Thoracic aorta (tissue), 2 donors: ENCODE data around the gene C2orf92. TPM values are rescaled to one million over a fixed set of nuclear protein-coding genes. Genes with fewer than 3 reads are reported as not detected.

Experiments used
- ATAC-seq: fragments of 150-250 bp; one replicate; pipeline ENCODE4 v1.8.0; 2017; ENCODE audit warnings: low read depth; ENCODE audit not compliant: insufficient number of reproducible peaks, low FRiP score
- DNase-seq: peaks from one replicate; pipeline ENCODE4 v3.0.0-alpha.2; 2020; ENCODE audit warnings: low spot score
- H3K27ac ChIP-seq, 2 donors: fragments of 200-600 bp; sonication (generic); 1 replicate in 1 of 2; 2 replicates in 1 of 2; pipeline ENCODE4 v1.5.1; 2016; ENCODE audit warnings: mild to moderate bottlenecking in 2 of 2, moderate library complexity in 2 of 2
- H3K27me3 ChIP-seq: fragments of 200-600 bp; sonication (generic); replicated peaks from 2 replicates; pipeline ENCODE4 v1.6.0; 2016; ENCODE audit warnings: mild to moderate bottlenecking; ENCODE audit not compliant: insufficient read depth
- H3K36me3 ChIP-seq: fragments of 200-600 bp; sonication (generic); one replicate; pipeline ENCODE4 v1.5.1; 2016
- H3K4me1 ChIP-seq, 2 donors: fragments of 200-600 bp; sonication (generic); 1 replicate in 1 of 2; 2 replicates in 1 of 2; pipeline versions ENCODE4 v1.5.1 to v1.6.0; 2016; ENCODE audit warnings: low read depth in 2 of 2, mild to moderate bottlenecking in 1 of 2; ENCODE audit not compliant: control insufficient read depth in 1 of 2
- H3K4me3 ChIP-seq: fragments of 200-600 bp; sonication (generic); 2 replicates; pipeline ENCODE4 v1.5.1; 2016; ENCODE audit warnings: mild to moderate bottlenecking
- H3K9me3 ChIP-seq: fragments of 200-600 bp; sonication (generic); 2 replicates; pipeline ENCODE4 v1.5.1; 2016
- total RNA-seq, 2 donors: library from RNA; depleted of rRNA; stranded (reverse); fragments of >200 nt; gene quantifications; one replicate each; pipeline versions ENCODE4 v1.1.0 to v1.2.3, GENCODE V29; 2016
- TF ChIP-seq, protein P1 (sequence below): fragments of 200-600 bp; sonication (generic); IDR thresholded peaks from one replicate; pipeline ENCODE4 v1.5.1; 2019; ENCODE audit warnings: antibody characterized with exemption

The C2orf92 gene
- total RNA-seq, 2 donors from 2014 or later = 13.7 to 32.0 TPM

- Histone ChIP-seq H3K27me3 (no peaks in the 10 kb centered on the region), H3K36me3 (no peaks in the 10 kb centered on the region), H3K4me1 (peaks cover 0 to 1% of the 10 kb centered on the region in 2 donors), H3K9me3 (peaks cover 9% of the 10 kb centered on the region), H3K4me3 (no peak overlapping the region), H3K27ac (no peak overlapping the region)
- ATAC-seq = no peak
- TF ChIP-seq, protein P1, sequence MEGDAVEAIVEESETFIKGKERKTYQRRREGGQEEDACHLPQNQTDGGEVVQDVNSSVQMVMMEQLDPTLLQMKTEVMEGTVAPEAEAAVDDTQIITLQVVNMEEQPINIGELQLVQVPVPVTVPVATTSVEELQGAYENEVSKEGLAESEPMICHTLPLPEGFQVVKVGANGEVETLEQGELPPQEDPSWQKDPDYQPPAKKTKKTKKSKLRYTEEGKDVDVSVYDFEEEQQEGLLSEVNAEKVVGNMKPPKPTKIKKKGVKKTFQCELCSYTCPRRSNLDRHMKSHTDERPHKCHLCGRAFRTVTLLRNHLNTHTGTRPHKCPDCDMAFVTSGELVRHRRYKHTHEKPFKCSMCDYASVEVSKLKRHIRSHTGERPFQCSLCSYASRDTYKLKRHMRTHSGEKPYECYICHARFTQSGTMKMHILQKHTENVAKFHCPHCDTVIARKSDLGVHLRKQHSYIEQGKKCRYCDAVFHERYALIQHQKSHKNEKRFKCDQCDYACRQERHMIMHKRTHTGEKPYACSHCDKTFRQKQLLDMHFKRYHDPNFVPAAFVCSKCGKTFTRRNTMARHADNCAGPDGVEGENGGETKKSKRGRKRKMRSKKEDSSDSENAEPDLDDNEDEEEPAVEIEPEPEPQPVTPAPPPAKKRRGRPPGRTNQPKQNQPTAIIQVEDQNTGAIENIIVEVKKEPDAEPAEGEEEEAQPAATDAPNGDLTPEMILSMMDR = no peak
- DNase-seq = no peak
Measured at GRCh38 chr2:97733341-97734035, 64.0 kb downstream of the C2orf92 start.

DNA sequence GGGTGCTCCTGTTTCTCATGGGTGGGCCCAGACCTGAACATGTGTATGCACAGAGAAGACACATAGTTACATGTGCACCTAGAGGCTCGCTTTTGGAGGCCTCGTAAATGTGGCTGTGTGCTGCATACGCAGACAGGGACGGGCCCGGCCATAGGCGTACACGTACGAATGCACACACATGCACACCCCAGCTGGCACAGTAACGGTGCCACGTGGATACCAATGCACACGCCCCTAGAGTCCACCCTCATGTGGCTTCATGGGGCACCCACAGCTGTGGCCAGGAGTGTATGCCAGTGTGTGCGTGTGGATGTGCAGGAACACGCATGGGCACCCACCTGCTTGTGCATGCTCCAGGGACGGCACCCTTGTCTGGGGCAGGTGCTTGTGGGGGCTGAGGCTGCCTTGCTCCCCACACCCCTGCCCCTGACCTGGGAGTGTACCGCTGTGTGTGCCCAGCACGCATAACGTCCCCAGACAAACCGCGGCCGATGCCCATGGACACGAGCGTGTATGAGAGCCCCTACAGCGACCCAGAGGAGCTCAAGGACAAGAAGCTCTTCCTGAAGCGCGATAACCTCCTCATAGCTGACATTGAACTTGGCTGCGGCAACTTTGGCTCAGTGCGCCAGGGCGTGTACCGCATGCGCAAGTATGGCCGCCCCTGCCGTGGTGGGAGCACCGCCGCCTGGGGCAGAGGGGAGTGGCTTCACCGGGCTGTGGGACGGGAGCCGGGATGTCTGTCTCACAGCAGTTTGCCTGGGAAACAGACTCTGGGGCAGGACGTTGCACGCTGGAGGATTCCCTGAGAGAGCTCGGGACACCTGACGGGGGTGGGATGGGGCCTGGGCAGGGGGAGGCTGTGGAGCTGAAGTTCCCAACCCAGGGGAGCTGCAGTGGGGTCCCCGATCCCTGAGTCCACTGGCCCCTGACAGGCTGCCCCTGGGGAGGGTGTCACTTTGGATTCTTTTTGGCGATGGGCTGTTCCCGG, 64.8 kb downstream of the C2orf92 start:
- Histone ChIP-seq H3K4me1 (no peaks in the 10 kb centered on the region), H3K27ac (no peak overlapping the region), H3K4me3 (no peak overlapping the region), H3K36me3 (no peaks in the 10 kb centered on the region), H3K27me3 (no peaks in the 10 kb centered on the region), H3K9me3 (peaks cover 9% of the 10 kb centered on the region)
- DNase-seq (no peak), ATAC-seq (no peak)
- TF ChIP-seq, protein P1 = no peak

DNA sequence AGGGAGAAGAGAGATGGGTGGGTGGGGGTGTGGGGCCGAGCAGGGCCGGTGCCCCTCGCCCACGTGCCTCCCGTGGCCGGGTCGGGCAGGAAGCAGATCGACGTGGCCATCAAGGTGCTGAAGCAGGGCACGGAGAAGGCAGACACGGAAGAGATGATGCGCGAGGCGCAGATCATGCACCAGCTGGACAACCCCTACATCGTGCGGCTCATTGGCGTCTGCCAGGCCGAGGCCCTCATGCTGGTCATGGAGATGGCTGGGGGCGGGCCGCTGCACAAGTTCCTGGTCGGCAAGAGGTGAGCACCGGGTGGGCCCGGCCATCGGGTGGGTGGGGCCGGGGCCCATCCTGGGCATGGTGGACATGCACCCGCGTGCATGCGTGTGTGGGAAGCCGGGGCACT, 65.6 kb downstream of the C2orf92 start:
- no peak for ATAC-seq
- TF ChIP-seq, protein P1 = no peak
- Histone ChIP-seq H3K4me3 (no peak overlapping the region), H3K27me3 (no peaks in the 10 kb centered on the region), H3K4me1 (no peaks in the 10 kb centered on the region), H3K27ac (no peak overlapping the region), H3K36me3 (no peaks in the 10 kb centered on the region), H3K9me3 (peaks cover 3% of the 10 kb centered on the region)
- DNase-seq = no peak

GRCh38 chr2:97736185-97736584, 66.7 kb downstream of the C2orf92 start:
- Histone ChIP-seq H3K4me3 (no peak overlapping the region), H3K9me3 (no peaks in the 10 kb centered on the region), H3K27ac (no peak overlapping the region), H3K27me3 (no peaks in the 10 kb centered on the region), H3K36me3 (no peaks in the 10 kb centered on the region), H3K4me1 (no peaks in the 10 kb centered on the region)
- no peak for DNase-seq
- no peak for ATAC-seq
- TF ChIP-seq, protein P1 = no peak

- no peak overlapping the region for H3K4me3 ChIP-seq
- H3K36me3 ChIP-seq = no peaks in the 10 kb centered on the region
- no peak for ATAC-seq
- DNase-seq = no peak
- H3K27ac ChIP-seq = no peak overlapping the region
- H3K27me3 ChIP-seq = no peaks in the 10 kb centered on the region
- TF ChIP-seq, protein P1 = no peak
- H3K4me1 ChIP-seq = no peaks in the 10 kb centered on the region
- no peaks in the 10 kb centered on the region for H3K9me3 ChIP-seq
Measured at GRCh38 chr2:97736608-97737330, 67.3 kb downstream of the C2orf92 start.
